HG02610 (cell line): ENCODE measurements around the gene PROCA1.
"Not testable (repeated sequence)": the region's sequence is repeated elsewhere in the genome, so short reads cannot be mapped to it uniquely, and the experiment has no call there.

Source experiments
- ATAC-seq: cut with Tn5 transposase; IDR thresholded peaks from one replicate; pipeline ENCODE4 v1.9.1; 2021; ENCODE audit warnings: mild to moderate bottlenecking, moderate library complexity; ENCODE audit not compliant: unreplicated experiment

PROCA1 gene

DNA sequence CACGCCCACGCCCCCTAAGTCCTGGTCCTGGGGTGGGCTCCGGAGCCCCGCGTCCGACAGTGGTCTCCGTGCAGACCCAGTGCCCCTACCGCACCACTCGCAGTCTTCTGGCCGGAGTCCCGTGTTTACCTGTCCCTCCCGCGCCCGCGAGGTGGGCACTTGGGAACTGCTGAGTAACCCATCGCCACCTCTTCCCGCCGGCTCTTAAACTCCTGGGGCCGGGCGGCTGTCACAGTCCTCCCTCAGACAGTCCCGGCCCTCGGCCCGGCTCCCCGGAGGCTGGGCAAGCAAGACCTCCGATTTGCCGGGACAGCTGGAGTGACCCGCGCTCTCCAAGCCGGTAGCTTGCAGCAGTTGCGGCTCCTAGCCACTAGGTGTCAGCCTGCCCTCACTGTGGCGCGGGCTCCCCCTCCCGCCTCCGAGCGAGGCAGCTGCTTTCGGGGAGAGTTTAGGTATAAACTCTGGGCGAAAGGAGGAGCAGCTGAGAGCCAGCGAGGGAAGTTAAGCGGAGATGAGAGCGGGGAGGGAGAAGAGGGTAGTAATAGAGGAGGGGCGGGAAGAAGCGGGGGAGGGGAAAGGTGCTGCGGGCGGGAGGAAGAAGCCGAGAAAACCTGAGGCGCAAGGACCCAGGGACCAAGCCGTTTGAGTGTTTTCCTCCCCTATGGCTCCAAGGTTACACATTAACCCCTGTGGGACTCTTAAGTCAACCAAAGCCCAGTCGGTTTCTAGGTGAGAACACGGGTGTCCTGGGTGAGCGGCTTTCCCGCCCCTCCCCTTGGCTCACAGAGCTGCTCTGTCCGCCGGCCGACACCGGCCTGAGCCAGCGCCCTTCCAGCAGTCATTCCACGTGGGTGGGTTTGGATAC, 15.2 kb upstream of the PROCA1 start:
- peak; percentile 29 for ATAC-seq

DNA sequence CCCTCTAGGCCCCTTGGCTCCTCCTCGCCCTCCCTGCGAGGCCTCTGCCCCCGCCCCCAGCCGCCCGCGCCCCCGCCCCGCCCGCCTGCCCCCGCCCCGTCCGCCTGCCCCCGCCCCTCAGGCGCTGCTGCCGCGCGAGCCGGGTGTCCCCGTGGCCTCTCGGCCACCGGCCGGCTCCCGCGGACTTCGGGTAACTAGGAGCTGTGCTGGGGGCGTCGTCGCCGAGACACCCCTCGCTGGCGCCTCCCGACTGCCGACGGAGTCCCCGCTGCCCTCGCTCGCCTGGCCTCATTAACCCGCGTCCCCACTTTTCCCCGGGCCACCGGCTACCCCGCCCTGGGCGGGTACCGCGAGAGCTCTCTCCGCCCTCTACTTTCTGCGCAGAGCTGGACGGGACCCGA, 14.5 kb upstream of the PROCA1 start, which contains the start of gene TLCD1:
Gene TLCD1, minus strand, starts transcription at position 8 of the 401 bp plus-strand sequence. CDS start 136 bp downstream, outside the sequence.
- ATAC-seq: no peak

DNA sequence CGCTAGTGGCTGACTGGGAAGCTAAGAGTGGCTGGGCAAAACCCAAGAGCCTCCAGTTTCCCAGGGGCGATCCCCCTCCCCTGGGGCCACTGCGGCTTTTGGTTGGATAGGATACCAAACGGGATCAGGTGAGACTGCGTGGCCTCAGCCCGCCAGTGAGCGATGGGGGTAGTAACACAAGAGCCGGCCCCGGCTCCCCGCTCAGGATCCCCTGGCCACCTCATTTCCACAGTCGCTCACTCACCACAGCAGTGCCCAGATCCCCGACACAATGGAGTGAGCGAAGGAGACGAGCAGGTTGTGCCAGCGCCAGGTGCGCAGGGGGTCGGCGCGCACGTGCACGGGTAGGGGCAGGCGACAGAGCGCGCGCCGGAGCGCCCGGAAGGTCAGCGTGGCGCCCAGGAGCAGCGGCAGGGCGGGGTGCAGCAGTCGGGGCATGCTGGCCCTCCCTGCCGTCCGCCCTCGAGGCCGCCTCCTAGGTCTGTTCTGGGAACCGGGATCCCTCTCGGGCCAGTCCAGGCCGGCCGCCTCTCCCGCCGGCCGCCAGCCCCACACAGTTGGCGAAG, 14.1 kb upstream of the PROCA1 start:
- ATAC-seq: no peak

GRCh38 chr17:28725166-28725659, 13.5 kb upstream of the PROCA1 start:
- no peak for ATAC-seq

GRCh38 chr17:28724500-28725165, 12.9 kb upstream of the PROCA1 start:
- no peak for ATAC-seq

DNA sequence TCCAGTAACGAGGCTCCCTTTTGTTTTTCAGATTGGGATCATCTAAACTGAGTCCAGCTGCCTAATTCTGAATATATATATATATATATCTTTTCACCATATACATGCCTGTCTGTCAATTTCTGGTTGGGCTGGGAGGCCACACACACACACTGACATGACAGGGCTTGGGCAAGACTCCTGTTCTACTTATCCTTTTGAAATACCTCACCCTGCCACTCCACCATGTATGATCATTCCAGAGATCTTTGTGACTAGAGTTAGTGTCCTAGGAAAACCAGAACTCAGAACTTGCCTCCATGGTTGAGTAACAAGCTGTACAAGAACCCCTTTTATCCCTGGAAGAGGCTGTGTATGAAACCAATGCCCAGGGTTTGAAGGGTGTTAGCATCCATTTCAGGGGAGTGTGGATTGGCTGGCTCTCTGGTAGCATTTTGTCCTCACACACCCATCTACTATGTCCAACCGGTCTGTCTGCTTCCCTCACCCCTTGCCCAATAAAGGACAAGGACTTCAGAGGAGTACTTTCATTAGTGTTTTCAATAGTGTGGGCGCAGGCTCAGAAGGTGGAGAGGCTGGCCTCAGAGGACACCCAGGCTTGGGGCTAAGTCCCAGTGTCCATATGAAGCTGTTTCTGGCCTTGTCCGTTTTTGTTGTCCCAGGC, 12.3 kb upstream of the PROCA1 start:
- ATAC-seq: not testable (repeated sequence)

- ATAC-seq: no peak
These were observed 11.6 kb upstream of the PROCA1 start for GRCh38 chr17:28723159-28723835.

GRCh38 chr17:28722417-28723158, 10.9 kb upstream of the PROCA1 start:
- no peak for ATAC-seq

- not testable (repeated sequence) for ATAC-seq
These were observed 9.3 kb upstream of the PROCA1 start for GRCh38 chr17:28720997-28721329.

DNA sequence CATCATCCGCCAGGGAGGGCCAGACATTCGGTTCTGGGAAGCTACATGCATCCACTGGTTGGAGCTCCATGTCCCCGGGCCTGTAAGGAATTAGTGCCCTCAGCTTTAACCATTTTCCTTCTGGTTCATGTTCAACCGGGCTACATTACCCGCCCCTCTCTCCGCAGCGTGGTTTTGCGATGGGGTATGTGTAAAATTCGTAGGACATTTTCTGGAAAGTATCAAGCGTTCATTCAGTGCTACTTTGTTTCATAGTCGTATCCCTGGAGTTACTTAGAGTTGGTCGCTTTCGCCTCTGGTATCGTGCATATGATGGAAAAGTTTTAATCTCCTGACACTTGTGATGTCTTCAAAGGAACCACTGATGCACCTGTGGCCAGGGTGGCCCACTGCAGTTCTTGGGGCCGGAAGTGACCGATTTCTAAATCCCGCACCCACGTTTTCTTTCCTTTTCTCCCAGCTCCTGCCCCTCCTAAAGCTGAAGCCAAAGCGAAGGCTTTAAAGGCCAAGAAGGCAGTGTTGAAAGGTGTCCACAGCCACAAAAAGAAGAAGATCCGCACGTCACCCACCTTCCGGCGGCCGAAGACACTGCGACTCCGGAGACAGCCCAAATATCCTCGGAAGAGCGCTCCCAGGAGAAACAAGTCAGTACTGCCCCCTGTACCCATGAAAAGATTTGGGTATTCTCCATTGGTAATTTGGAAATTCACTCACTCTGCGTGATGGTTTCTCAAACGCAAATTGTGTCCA, 8.7 kb upstream of the PROCA1 start:
- ATAC-seq: no peak

GRCh38 chr17:28719021-28719433, 7.3 kb upstream of the PROCA1 start:
- no peak for ATAC-seq

DNA sequence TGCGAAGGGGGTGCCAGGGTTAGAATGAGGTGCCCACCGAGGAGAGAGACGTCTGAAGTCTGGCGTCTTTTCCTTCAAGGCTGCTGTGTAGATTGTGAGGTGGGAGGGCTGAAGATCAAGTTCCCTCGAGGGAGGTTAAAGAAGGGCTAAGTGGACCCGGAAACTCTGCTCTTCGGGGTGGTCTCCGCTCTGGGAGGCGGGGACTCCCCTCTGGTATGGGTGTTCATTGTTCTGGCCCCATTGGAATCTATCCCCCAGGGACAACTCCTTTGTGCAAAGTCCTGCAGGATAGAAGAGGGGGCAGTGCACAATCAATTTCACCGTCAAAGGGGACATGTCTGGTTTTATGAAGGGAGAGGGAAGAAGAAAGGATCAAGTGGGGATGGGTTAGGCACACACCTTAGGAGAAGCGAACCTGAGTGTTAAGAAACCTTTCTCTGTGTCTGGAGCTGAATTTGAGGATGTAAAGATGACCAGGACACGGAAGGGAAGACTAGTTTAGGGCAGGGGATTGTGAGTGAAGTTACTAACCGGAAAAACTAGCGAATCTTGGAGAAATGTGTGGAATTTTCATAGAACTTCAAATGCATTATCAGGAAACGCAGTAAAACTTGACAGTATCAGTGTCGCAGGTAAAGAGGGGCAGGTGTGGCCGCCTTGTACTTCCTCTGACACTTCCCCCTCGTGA, 6.8 kb upstream of the PROCA1 start:
- ATAC-seq: no peak

GRCh38 chr17:28717578-28718332, 6.1 kb upstream of the PROCA1 start, which contains the start of gene RAB34:
Gene RAB34 (minus strand): TSS chr17:28717868. CDS start chr17:28717266, 602 bp downstream.
- ATAC-seq: no peak

- no peak for ATAC-seq
These were observed 5.3 kb upstream of the PROCA1 start for GRCh38 chr17:28716740-28717577.

GRCh38 chr17:28715217-28715616, 3.5 kb upstream of the PROCA1 start:
- no peak for ATAC-seq

DNA sequence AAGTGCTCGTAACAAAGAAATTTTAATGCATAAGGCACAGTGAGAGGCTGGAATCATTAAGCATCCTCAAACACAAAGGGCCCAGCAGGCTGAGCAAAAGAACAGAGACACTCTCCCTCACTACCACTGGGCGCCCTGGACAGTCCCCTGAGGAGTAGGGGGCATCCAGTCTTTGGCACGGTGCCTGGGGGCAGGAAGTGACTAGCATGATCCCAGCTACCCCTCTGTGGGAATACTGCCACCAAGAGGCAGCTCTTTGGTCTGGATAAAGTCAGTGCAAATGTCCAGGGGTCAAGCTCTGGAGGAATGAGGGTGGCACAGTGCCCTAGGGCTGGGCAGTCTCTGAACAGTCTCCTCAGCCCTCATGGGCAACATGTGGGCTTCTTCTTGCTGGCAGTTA, 2.6 kb upstream of the PROCA1 start:
- no peak for ATAC-seq
